Stimulated activated naive CD8-positive, alpha-beta T cell treated with anti-CD3 and anti-CD28 coated beads, Interleukin-15, amount 100 ng/mL, for 72 hours (primary cell): ENCODE measurements around the gene TRHDE.

Source experiments
- ATAC-seq: fragments of 150-1000 bp; cut with Tn5 transposase; 2 replicates; pipeline ENCODE4 v1.10.0; 2021; ENCODE audit warnings: mild to moderate bottlenecking, moderate library complexity
- DNase-seq, 2 donors: peaks; one replicate each; pipeline ENCODE4 v3.0.0; 2021 to 2022
- H3K27ac Mint-ChIP-seq, 2 donors: one replicate each; pipeline ENCODE4 v1.8.0; 2022; ENCODE audit warnings: mild to moderate bottlenecking in 2 of 2, mixed read lengths in 2 of 2, moderate library complexity in 2 of 2
- H3K27me3 Mint-ChIP-seq: one replicate; pipeline ENCODE4 v1.8.0; 2022; ENCODE audit warnings: mixed read lengths
- H3K4me1 Mint-ChIP-seq: one replicate; pipeline ENCODE4 v1.8.0; 2022; ENCODE audit warnings: mild to moderate bottlenecking, mixed read lengths
- H3K4me3 Mint-ChIP-seq, 2 donors: one replicate each; pipeline ENCODE4 v1.8.0; 2022; ENCODE audit warnings: mild to moderate bottlenecking in 2 of 2, mixed read lengths in 2 of 2, moderate library complexity in 1 of 2
- H3K9me3 Mint-ChIP-seq, 2 donors: one replicate each; pipeline ENCODE4 v1.8.0; 2022; ENCODE audit warnings: mixed read lengths in 2 of 2

The TRHDE gene

GRCh38 chr12:72270246-72270645 is 1.9 kb upstream of the TRHDE start:
- Mint-ChIP-seq H3K27me3 (peaks cover 55% of the 10 kb centered on the region), H3K4me3 (no peak overlapping the region), H3K4me1 (peaks cover 15% of the 10 kb centered on the region), H3K9me3 (no peaks in the 10 kb centered on the region), H3K27ac (no peak overlapping the region)
- no peak for ATAC-seq
- DNase-seq: no peak

- DNase-seq (no peak), ATAC-seq (no peak)
- Mint-ChIP-seq H3K9me3 (no peaks in the 10 kb centered on the region), H3K4me3 (no peak overlapping the region), H3K4me1 (peaks cover 15% of the 10 kb centered on the region), H3K27me3 (peaks cover 55% of the 10 kb centered on the region), H3K27ac (no peak overlapping the region)
Observed at GRCh38 chr12:72270961-72271360, 1.2 kb upstream of the TRHDE start.

- DNase-seq: no peak
- peaks cover 15% of the 10 kb centered on the region for H3K4me1 Mint-ChIP-seq
- peaks cover 56% of the 10 kb centered on the region for H3K27me3 Mint-ChIP-seq
- H3K4me3 Mint-ChIP-seq: peak overlapping the region; percentile 63 to 71
- peak; percentile 19 for ATAC-seq
- no peaks in the 10 kb centered on the region for H3K9me3 Mint-ChIP-seq
- H3K27ac Mint-ChIP-seq: no peak overlapping the region
Observed at GRCh38 chr12:72271451-72272090, 599 bp upstream of the TRHDE start.

- Mint-ChIP-seq H3K4me3 (peak overlapping the region in 1 of 2 donors; percentile 37), H3K27me3 (peaks cover 61% of the 10 kb centered on the region), H3K4me1 (peaks cover 15% of the 10 kb centered on the region), H3K9me3 (no peaks in the 10 kb centered on the region), H3K27ac (no peak overlapping the region)
- ATAC-seq (peak; percentile 13), DNase-seq (no peak)
Observed at GRCh38 chr12:72272731-72273498, 745 bp downstream of the TRHDE start.

- peaks cover 61% of the 10 kb centered on the region for H3K27me3 Mint-ChIP-seq
- no peak overlapping the region for H3K4me3 Mint-ChIP-seq
- H3K4me1 Mint-ChIP-seq: peaks cover 15% of the 10 kb centered on the region
- ATAC-seq: peak; percentile 13
- no peak overlapping the region for H3K27ac Mint-ChIP-seq
- no peak for DNase-seq
- no peaks in the 10 kb centered on the region for H3K9me3 Mint-ChIP-seq
Observed at GRCh38 chr12:72273499-72273837, 1.3 kb downstream of the TRHDE start.

- H3K9me3 Mint-ChIP-seq: no peaks in the 10 kb centered on the region
- H3K4me3 Mint-ChIP-seq: no peak overlapping the region
- no peak overlapping the region for H3K27ac Mint-ChIP-seq
- peaks cover 61% of the 10 kb centered on the region for H3K27me3 Mint-ChIP-seq
- H3K4me1 Mint-ChIP-seq: peaks cover 15% of the 10 kb centered on the region
- DNase-seq: no peak
- ATAC-seq: no peak
Observed at GRCh38 chr12:72273851-72274351, 1.7 kb downstream of the TRHDE start.

GRCh38 chr12:72274931-72275330 is 2.8 kb downstream of the TRHDE start:
- peaks cover 15% of the 10 kb centered on the region for H3K4me1 Mint-ChIP-seq
- H3K27me3 Mint-ChIP-seq: peaks cover 55% of the 10 kb centered on the region
- no peak overlapping the region for H3K4me3 Mint-ChIP-seq
- no peaks in the 10 kb centered on the region for H3K9me3 Mint-ChIP-seq
- H3K27ac Mint-ChIP-seq: no peak overlapping the region
- ATAC-seq: no peak
- no peak for DNase-seq

- DNase-seq (no peak), ATAC-seq (no peak)
- Mint-ChIP-seq H3K27me3 (peaks cover 51% of the 10 kb centered on the region), H3K4me3 (no peak overlapping the region), H3K4me1 (peaks cover 15% of the 10 kb centered on the region), H3K9me3 (no peaks in the 10 kb centered on the region), H3K27ac (no peak overlapping the region)
Observed at GRCh38 chr12:72275526-72275925, 3.4 kb downstream of the TRHDE start.

GRCh38 chr12:72276181-72276805 is 4.1 kb downstream of the TRHDE start:
- Mint-ChIP-seq H3K27me3 (peaks cover 44% of the 10 kb centered on the region), H3K27ac (no peak overlapping the region), H3K4me3 (no peak overlapping the region), H3K9me3 (no peaks in the 10 kb centered on the region), H3K4me1 (peaks cover 15% of the 10 kb centered on the region)
- DNase-seq (no peak), ATAC-seq (no peak)

- ATAC-seq (no peak), DNase-seq (no peak)
- H3K27me3 Mint-ChIP-seq: peaks cover 32% of the 10 kb centered on the region
- peaks cover 7% of the 10 kb centered on the region for H3K4me1 Mint-ChIP-seq
- H3K27ac Mint-ChIP-seq: no peak overlapping the region
- no peak overlapping the region for H3K4me3 Mint-ChIP-seq
- H3K9me3 Mint-ChIP-seq: no peaks in the 10 kb centered on the region
Observed at GRCh38 chr12:72277415-72277814, 5.2 kb downstream of the TRHDE start.

- ATAC-seq: no peak
- Mint-ChIP-seq H3K9me3 (no peaks in the 10 kb centered on the region), H3K27me3 (peaks cover 18% of the 10 kb centered on the region), H3K27ac (no peak overlapping the region), H3K4me3 (no peak overlapping the region), H3K4me1 (peaks cover 4% of the 10 kb centered on the region)
- DNase-seq: no peak
Observed at GRCh38 chr12:72278894-72279293, 6.7 kb downstream of the TRHDE start.

- Mint-ChIP-seq H3K27me3 (peaks cover 6% of the 10 kb centered on the region), H3K9me3 (no peaks in the 10 kb centered on the region), H3K4me1 (no peaks in the 10 kb centered on the region), H3K4me3 (no peak overlapping the region), H3K27ac (no peak overlapping the region)
- ATAC-seq (no peak), DNase-seq (no peak)
Observed at GRCh38 chr12:72281126-72281525, 9.0 kb downstream of the TRHDE start.

- no peaks in the 10 kb centered on the region for H3K27me3 Mint-ChIP-seq
- H3K4me3 Mint-ChIP-seq: no peak overlapping the region
- no peaks in the 10 kb centered on the region for H3K4me1 Mint-ChIP-seq
- H3K9me3 Mint-ChIP-seq: peaks cover 0 to 5% of the 10 kb centered on the region in 2 donors
- no peak for ATAC-seq
- H3K27ac Mint-ChIP-seq: no peak overlapping the region
- no peak for DNase-seq
Observed at GRCh38 chr12:72282721-72283120, 10.6 kb downstream of the TRHDE start.

- H3K27me3 Mint-ChIP-seq: no peaks in the 10 kb centered on the region
- H3K4me3 Mint-ChIP-seq: no peak overlapping the region
- ATAC-seq (no peak), DNase-seq (no peak)
- peaks cover 0 to 5% of the 10 kb centered on the region in 2 donors for H3K9me3 Mint-ChIP-seq
- H3K27ac Mint-ChIP-seq: no peak overlapping the region
- H3K4me1 Mint-ChIP-seq: no peaks in the 10 kb centered on the region
Observed at GRCh38 chr12:72285861-72286260, 13.7 kb downstream of the TRHDE start.

- DNase-seq: no peak
- H3K9me3 Mint-ChIP-seq: peaks cover 0 to 5% of the 10 kb centered on the region in 2 donors
- H3K4me1 Mint-ChIP-seq: no peaks in the 10 kb centered on the region
- H3K4me3 Mint-ChIP-seq: no peak overlapping the region
- ATAC-seq: no peak
- H3K27me3 Mint-ChIP-seq: no peaks in the 10 kb centered on the region
- H3K27ac Mint-ChIP-seq: no peak overlapping the region
Observed at GRCh38 chr12:72286526-72286925, 14.4 kb downstream of the TRHDE start.

GRCh38 chr12:72288436-72288835 is 16.3 kb downstream of the TRHDE start:
- ATAC-seq (no peak), DNase-seq (no peak)
- Mint-ChIP-seq H3K4me1 (no peaks in the 10 kb centered on the region), H3K27me3 (no peaks in the 10 kb centered on the region), H3K4me3 (no peak overlapping the region), H3K9me3 (peaks cover 0 to 5% of the 10 kb centered on the region in 2 donors), H3K27ac (no peak overlapping the region)
